Right atrium auricular region (tissue), 2 donors: Measurements from ENCODE around the gene RAB28. TPM values are rescaled to one million over a fixed set of nuclear protein-coding genes. Genes with fewer than 3 reads are reported as not detected.
A peak's percentile ranks its signal among the peaks of the same experiment; 100 is the strongest.

Experiments used
- DNase-seq: peaks from one replicate; pipeline ENCODE4 v3.0.0-alpha.2; 2019; ENCODE audit warnings: low spot score
- H3K27ac ChIP-seq, 2 donors: fragments of 200-600 bp; sonication (generic); 1 replicate in 1 of 2; 2 replicates in 1 of 2; pipeline ENCODE4 v1.5.1; 2016 to 2019
- H3K27me3 ChIP-seq, 2 donors: fragments of 200-600 bp; sonication (generic); one replicate each; pipeline versions ENCODE4 v1.5.1 to v1.6.0; 2017 to 2019
- H3K36me3 ChIP-seq: fragments of 200-600 bp; sonication (generic); one replicate; pipeline ENCODE4 v1.5.1; 2016
- H3K4me1 ChIP-seq, 2 donors: fragments of 200-600 bp; sonication (generic); one replicate each; pipeline versions ENCODE4 v1.5.1 to v1.6.0; 2017 to 2019
- H3K4me3 ChIP-seq, 2 donors: fragments of 200-600 bp; sonication (generic); 1 replicate in 1 of 2; 2 replicates in 1 of 2; pipeline ENCODE4 v1.5.1; 2017 to 2019; ENCODE audit warnings: mild to moderate bottlenecking in 1 of 2, moderate library complexity in 1 of 2
- H3K9me3 ChIP-seq, 2 donors: fragments of 200-600 bp; sonication (generic); one replicate each; pipeline ENCODE4 v1.5.1; 2019
- CTCF ChIP-seq, 2 donors: fragments of 200-600 bp; sonication (generic); IDR thresholded peaks; one replicate each; pipeline ENCODE4 v1.5.1; 2019; ENCODE audit warnings: antibody characterized with exemption in 2 of 2
- total RNA-seq, 2 donors: library from RNA; depleted of rRNA; stranded (reverse); fragments of >200 nt; gene quantifications; one replicate each; pipeline ENCODE4 v1.1.0, GENCODE V29; 2016

RAB28 gene
- total RNA-seq, 2 donors from 2014 or later = 15.3 to 19.8 TPM

DNA sequence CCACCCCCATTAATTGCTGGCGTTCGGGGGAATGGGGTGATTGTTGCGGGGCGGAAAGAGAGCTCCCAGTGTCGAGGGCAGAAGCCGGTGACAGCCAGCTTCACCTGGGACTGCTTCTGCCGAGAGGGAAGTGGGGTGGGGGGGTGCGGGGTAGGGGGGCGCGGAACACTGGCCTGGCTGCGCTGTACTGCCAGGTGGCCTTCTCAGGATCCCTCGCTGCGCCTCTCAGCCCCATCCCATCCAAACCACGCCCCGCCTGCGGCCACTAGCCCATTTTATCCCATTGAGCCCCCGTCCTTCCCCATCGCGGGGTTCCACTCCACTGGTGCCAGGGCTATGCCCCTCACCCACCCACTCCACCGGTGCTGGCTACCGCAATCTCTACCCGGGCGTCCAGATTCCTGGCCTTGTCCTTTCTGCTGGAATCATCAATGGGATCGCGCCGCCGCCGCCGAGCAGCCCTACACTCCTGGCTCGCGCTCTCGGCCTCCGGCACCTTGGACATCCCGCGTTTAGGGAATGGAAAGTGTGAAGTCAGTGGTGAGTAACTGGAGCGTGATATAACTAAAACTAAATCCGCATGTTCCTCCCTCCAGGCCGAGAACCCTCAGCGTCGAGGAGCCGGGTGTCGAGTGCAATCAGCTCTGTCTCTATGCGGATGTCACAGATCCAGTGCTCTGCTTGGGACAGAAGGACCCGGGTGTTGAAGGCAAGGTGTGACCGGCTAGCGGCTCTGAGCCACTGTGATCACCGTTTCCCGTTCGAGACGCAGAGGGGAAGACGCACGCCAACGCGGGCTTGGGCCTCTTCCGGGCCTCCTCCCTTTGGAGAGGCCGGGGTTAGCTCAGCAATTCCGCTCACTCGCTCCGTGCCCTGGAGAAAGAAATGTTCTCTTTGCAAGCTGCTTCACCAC, 39.7 kb upstream of the RAB28 start:
- peaks cover 13 to 19% of the 10 kb centered on the region in 2 donors for H3K9me3 ChIP-seq
- H3K4me3 ChIP-seq = no peak overlapping the region
- DNase-seq = no peak
- peaks cover 26 to 55% of the 10 kb centered on the region in 2 donors for H3K27me3 ChIP-seq
- TF ChIP-seq CTCF (IDR thresholded peaks at IDR 0.05) = no peak
- H3K27ac ChIP-seq = no peak overlapping the region
- peaks cover 0 to 33% of the 10 kb centered on the region in 2 donors for H3K4me1 ChIP-seq
- H3K36me3 ChIP-seq = no peaks in the 10 kb centered on the region

- H3K9me3 ChIP-seq = peaks cover 13 to 19% of the 10 kb centered on the region in 2 donors
- no peak for TF ChIP-seq CTCF (IDR thresholded peaks at IDR 0.05)
- H3K4me3 ChIP-seq = no peak overlapping the region
- peaks cover 0 to 26% of the 10 kb centered on the region in 2 donors for H3K4me1 ChIP-seq
- H3K27me3 ChIP-seq = peaks cover 25 to 49% of the 10 kb centered on the region in 2 donors
- no peaks in the 10 kb centered on the region for H3K36me3 ChIP-seq
- no peak for DNase-seq
- H3K27ac ChIP-seq = no peak overlapping the region
Measured at GRCh38 chr4:13523105-13523477, 39.0 kb upstream of the RAB28 start.

DNA sequence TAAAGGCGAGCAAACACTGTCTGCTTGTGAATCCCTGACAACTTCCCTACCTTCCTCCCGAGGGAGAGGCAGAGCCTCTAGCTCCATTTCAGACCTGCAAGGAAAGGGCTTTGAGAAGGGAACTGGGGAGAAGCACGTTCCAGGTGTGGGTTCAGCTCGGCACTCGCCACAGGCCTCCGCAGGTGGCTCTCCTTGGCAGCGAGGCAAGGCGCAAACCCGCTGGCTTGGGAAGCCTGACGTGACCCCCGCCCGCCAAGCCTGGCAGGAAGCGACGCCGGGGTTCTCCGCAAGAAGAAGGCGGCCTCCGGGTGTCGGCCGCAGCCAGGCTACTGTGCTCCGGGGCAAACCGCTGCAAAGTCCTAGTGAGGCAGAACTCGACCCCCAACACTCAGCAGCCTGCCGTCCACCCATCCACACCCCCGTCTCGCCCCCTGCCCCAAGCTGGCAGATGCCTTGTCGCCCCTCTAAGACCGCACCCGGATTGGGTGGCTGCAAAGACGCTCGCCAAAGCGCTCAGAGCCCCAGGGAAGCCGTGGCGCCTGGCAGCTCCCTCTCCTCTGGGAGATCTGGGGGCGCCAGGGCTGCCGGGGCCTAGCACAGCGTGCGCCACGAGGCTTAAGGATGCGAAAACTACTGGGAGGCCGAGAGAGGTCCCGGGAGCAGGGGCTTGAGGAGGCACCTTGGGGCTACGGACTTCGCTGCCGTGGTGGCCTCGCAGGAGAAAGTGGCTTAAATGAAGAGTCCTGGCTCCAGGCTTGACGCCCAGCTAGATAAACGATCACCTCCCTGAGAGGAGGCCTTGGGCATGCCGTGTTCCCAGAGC, 38.4 kb upstream of the RAB28 start:
- H3K9me3 ChIP-seq = peaks cover 13 to 19% of the 10 kb centered on the region in 2 donors
- H3K4me3 ChIP-seq = peak overlapping the region in 1 of 2 donors; percentile 15
- DNase-seq = no peak
- TF ChIP-seq CTCF (IDR thresholded peaks at IDR 0.05) = no peak
- peaks cover 25 to 43% of the 10 kb centered on the region in 2 donors for H3K27me3 ChIP-seq
- no peaks in the 10 kb centered on the region for H3K36me3 ChIP-seq
- peaks cover 0 to 20% of the 10 kb centered on the region in 2 donors for H3K4me1 ChIP-seq
- H3K27ac ChIP-seq = no peak overlapping the region

GRCh38 chr4:13521047-13521446, 36.9 kb upstream of the RAB28 start:
- no peak for DNase-seq
- Histone ChIP-seq H3K27me3 (peaks cover 25 to 34% of the 10 kb centered on the region in 2 donors), H3K36me3 (no peaks in the 10 kb centered on the region), H3K4me1 (peaks cover 0 to 15% of the 10 kb centered on the region in 2 donors), H3K4me3 (no peak overlapping the region), H3K27ac (no peak overlapping the region), H3K9me3 (peaks cover 13 to 19% of the 10 kb centered on the region in 2 donors)
- no peak for TF ChIP-seq CTCF (IDR thresholded peaks at IDR 0.05)

DNA sequence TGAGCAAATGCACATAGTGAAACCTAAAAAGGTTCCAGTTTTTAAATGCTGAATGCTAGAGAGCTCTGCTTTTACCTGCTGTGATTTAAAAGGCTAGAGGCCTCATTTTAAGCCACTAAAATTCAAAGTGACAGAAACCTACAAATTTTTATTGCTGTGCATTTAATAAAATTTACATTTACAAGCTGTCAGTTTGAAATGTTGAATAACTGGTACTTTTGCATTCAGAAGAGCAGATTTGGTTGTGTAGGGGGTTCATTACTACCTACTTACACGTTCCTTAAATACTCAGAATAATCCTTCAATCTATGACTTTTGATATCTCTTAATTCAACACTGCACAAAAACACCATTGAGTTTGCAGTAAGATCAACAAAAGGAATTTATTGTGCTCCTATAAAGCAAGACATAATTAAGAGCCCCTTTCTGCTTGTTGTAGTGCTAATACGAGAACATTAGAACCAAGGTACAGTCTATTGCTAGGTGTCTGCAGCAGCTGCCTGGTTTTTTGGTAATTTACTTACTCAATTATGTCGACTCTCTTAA, 32.2 kb upstream of the RAB28 start:
- no peaks in the 10 kb centered on the region for H3K4me1 ChIP-seq
- no peak overlapping the region for H3K27ac ChIP-seq
- no peak for DNase-seq
- no peaks in the 10 kb centered on the region for H3K9me3 ChIP-seq
- no peak for TF ChIP-seq CTCF (IDR thresholded peaks at IDR 0.05)
- no peak overlapping the region for H3K4me3 ChIP-seq
- no peaks in the 10 kb centered on the region for H3K36me3 ChIP-seq
- no peaks in the 10 kb centered on the region for H3K27me3 ChIP-seq
